Lower leg skin (tissue), 4 donors: Measurements from ENCODE around the gene ADAD2. TPM values are rescaled to one million over a fixed set of nuclear protein-coding genes. Genes with fewer than 3 reads are reported as not detected.
"Not testable (repeated sequence)": the region's sequence is repeated elsewhere in the genome, so short reads cannot be mapped to it uniquely, and the experiment has no call there.

Experiments used
- DNase-seq, 2 donors: peaks; one replicate each; pipeline ENCODE4 v3.0.0-alpha.2; 2019; ENCODE audit warnings: low spot score in 2 of 2
- H3K4me3 ChIP-seq: fragments of 200-600 bp; sonication (generic); 2 replicates; pipeline ENCODE4 v1.5.1; 2017; ENCODE audit warnings: mild to moderate bottlenecking, low read depth; ENCODE audit not compliant: poor library complexity, severe bottlenecking
- CTCF ChIP-seq, 3 donors: fragments of 450-650 bp; IDR thresholded peaks; one replicate each; pipeline ENCODE4 v1.5.1; 2016; ENCODE audit warnings: antibody characterized with exemption in 3 of 3, mild to moderate bottlenecking in 3 of 3, moderate library complexity in 2 of 3
- POLR2A ChIP-seq, 2 donors: fragments of 450-650 bp; IDR thresholded peaks; one replicate each; pipeline ENCODE4 v1.6.1; 2016 to 2017; ENCODE audit warnings: antibody characterized with exemption in 2 of 2, mild to moderate bottlenecking in 1 of 2, moderate library complexity in 1 of 2
- WGBS, 2 donors: methylation state at CpG; one replicate each; pipeline ENCODE4 v1.1.5; 2018; 5-methylcytosine and 5-hydroxymethylcytosine counted together
- intact Hi-C: fragments of 100-400 bp; cut with DNase I; formaldehyde crosslinking; loops from one replicate; pipeline ENCODE4 v1.15.0; 2023; ENCODE audit warnings: low total_unique reads
- total RNA-seq, 4 donors: library from RNA; depleted of rRNA; stranded (reverse); fragments of >200 nt; gene quantifications; one replicate each; pipeline ENCODE4 v1.1.0, GENCODE V29; 2016

ADAD2 gene
- total RNA-seq, 4 donors from 2014 or later = 0.96 to 1.2 TPM; not detected in 2

GRCh38 chr16:84209989-84210388 lies 19.0 kb downstream of the ADAD2 start:
- TF ChIP-seq POLR2A (IDR thresholded peaks at IDR 0.05) (no peak), CTCF (IDR thresholded peaks at IDR 0.05) (no peak)
- intact Hi-C loops = no loop called here
- no peak for DNase-seq
- 85 to 89% methylated on average over 2 of the region's 2 CpGs for WGBS, 2 donors
- H3K4me3 ChIP-seq = no peak overlapping the region

- TF ChIP-seq POLR2A (IDR thresholded peaks at IDR 0.05) (no peak), CTCF (IDR thresholded peaks at IDR 0.05) (no peak)
- DNase-seq = no peak
- intact Hi-C loops = no loop called here
- H3K4me3 ChIP-seq = no peak overlapping the region
- 47 to 57% methylated on average over 4 of the region's 4 CpGs for WGBS, 2 donors
These were observed 21.2 kb downstream of the ADAD2 start for GRCh38 chr16:84212154-84212553.

- no peak for DNase-seq
- no peak overlapping the region for H3K4me3 ChIP-seq
- WGBS, 2 donors = 77 to 81% methylated on average over 4 of the region's 4 CpGs
- TF ChIP-seq POLR2A (IDR thresholded peaks at IDR 0.05) (no peak), CTCF (IDR thresholded peaks at IDR 0.05) (no peak)
- intact Hi-C loops = no loop called here
These were observed 21.7 kb downstream of the ADAD2 start for GRCh38 chr16:84212631-84213030.

- no peak overlapping the region for H3K4me3 ChIP-seq
- WGBS, 2 donors = 78 to 80% methylated on average over 14 to 15 of the region's 15 CpGs
- TF ChIP-seq CTCF (IDR thresholded peaks at IDR 0.05) (no peak), POLR2A (IDR thresholded peaks at IDR 0.05) (no peak)
- intact Hi-C loops = no loop called here
- DNase-seq = no peak
These were observed 23.6 kb downstream of the ADAD2 start for GRCh38 chr16:84214451-84215066.

GRCh38 chr16:84215531-84215930 lies 24.6 kb downstream of the ADAD2 start:
- 89 to 90% methylated on average over 5 of the region's 5 CpGs for WGBS, 2 donors
- DNase-seq = no peak
- no peak for TF ChIP-seq POLR2A (IDR thresholded peaks at IDR 0.05)
- TF ChIP-seq CTCF (IDR thresholded peaks at IDR 0.05) = no peak
- H3K4me3 ChIP-seq = no peak overlapping the region
- intact Hi-C loops = no loop called here

GRCh38 chr16:84216144-84216543 lies 25.2 kb downstream of the ADAD2 start:
- intact Hi-C loops, H3K4me3 ChIP-seq, DNase-seq: not testable (repeated sequence)
- 95% methylated on average over 3 of the region's 3 CpGs for WGBS, 2 donors
